GM23248 (cell line): Measurements from ENCODE around the gene NRBF2. TPM values are rescaled to one million over a fixed set of nuclear protein-coding genes. Genes with fewer than 3 reads are reported as not detected.

Experiments
- DNase-seq: peaks from one replicate; pipeline ENCODE4 v3.0.0-alpha.2; 2015
- H2AFZ ChIP-seq: fragments of 200-600 bp; sonication (generic); 2 replicates; pipeline ENCODE4 v1.6.1; 2016; ENCODE audit warnings: antibody characterized with exemption
- H3F3A ChIP-seq: fragments of 200-600 bp; sonication (generic); 2 replicates; pipeline ENCODE4 v1.6.1; 2016; ENCODE audit warnings: mild to moderate bottlenecking, antibody characterized with exemption, mixed run types; ENCODE audit not compliant: insufficient read depth
- H3K27ac ChIP-seq: fragments of 200-600 bp; sonication (generic); 2 replicates; pipeline ENCODE4 v1.5.1; 2016; ENCODE audit warnings: mild to moderate bottlenecking
- H3K27me3 ChIP-seq: fragments of 200-600 bp; sonication (generic); replicated peaks from 2 replicates; pipeline ENCODE4 v1.6.1; 2016; ENCODE audit warnings: mild to moderate bottlenecking; ENCODE audit not compliant: insufficient read depth
- H3K36me3 ChIP-seq: fragments of 200-600 bp; sonication (generic); 2 replicates; pipeline ENCODE4 v1.6.1; 2016; ENCODE audit warnings: low read depth, mild to moderate bottlenecking
- H3K4me1 ChIP-seq: fragments of 200-600 bp; sonication (generic); 2 replicates; pipeline ENCODE4 v1.6.1; 2016; ENCODE audit warnings: mild to moderate bottlenecking; ENCODE audit not compliant: insufficient read depth
- H3K4me2 ChIP-seq: fragments of 200-600 bp; sonication (generic); one replicate; pipeline ENCODE4 v1.6.1; 2016; ENCODE audit warnings: mild to moderate bottlenecking; ENCODE audit not compliant: unreplicated experiment
- H3K4me3 ChIP-seq: fragments of 200-600 bp; sonication (generic); 2 replicates; pipeline ENCODE4 v1.5.1; 2016; ENCODE audit warnings: mild to moderate bottlenecking
- H3K79me2 ChIP-seq: fragments of 200-600 bp; sonication (generic); 2 replicates; pipeline ENCODE4 v1.6.1; 2016; ENCODE audit warnings: mild to moderate bottlenecking; ENCODE audit not compliant: insufficient read depth
- H3K9ac ChIP-seq: fragments of 200-600 bp; sonication (generic); 2 replicates; pipeline ENCODE4 v1.6.1; 2016; ENCODE audit warnings: mild to moderate bottlenecking
- H3K9me2 ChIP-seq: fragments of 200-600 bp; sonication (generic); 2 replicates; pipeline ENCODE4 v1.6.1; 2016; ENCODE audit warnings: mixed run types, mild to moderate bottlenecking, moderate library complexity; ENCODE audit not compliant: insufficient read depth
- H3K9me3 ChIP-seq: fragments of 200-600 bp; sonication (generic); one replicate; pipeline ENCODE4 v1.6.1; 2017; ENCODE audit warnings: low read depth
- H4K20me1 ChIP-seq: fragments of 200-600 bp; sonication (generic); 2 replicates; pipeline ENCODE4 v1.6.0; 2016; ENCODE audit not compliant: insufficient read depth
- EZH2 ChIP-seq: fragments of 200-600 bp; sonication (generic); IDR thresholded peaks from 2 replicates; pipeline ENCODE4 v1.6.1; 2018; ENCODE audit warnings: antibody characterized with exemption, mild to moderate bottlenecking; ENCODE audit not compliant: insufficient read depth, poor library complexity, severe bottlenecking
- EZH2phosphoT487 ChIP-seq: fragments of 200-600 bp; sonication (generic); IDR thresholded peaks from 2 replicates; pipeline ENCODE4 v1.6.1; 2018; ENCODE audit warnings: antibody characterized with exemption, moderate library complexity, mild to moderate bottlenecking, low read depth; ENCODE audit not compliant: insufficient read depth
- WGBS, 2 experiments: methylation state at CpG; one replicate each; pipeline ENCODE4 v1.1.6; 2015 to 2017; ENCODE audit warnings: low lambda C conversion rate in 2 of 2, low coverage in 1 of 2; ENCODE audit errors: missing lambda C conversion rate in 2 of 2; 5-methylcytosine and 5-hydroxymethylcytosine counted together
- in situ Hi-C: fragments of 300-500 bp; cut with MboI; formaldehyde crosslinking; loops from 2 replicates; pipeline ENCODE4 v1.15.0; 2020
- polyA plus RNA-seq: library from polyadenylated mRNA; unstranded; fragments of >200 nt; fragmentation: Nextera tagmentation; extraction: Ambion mirVana; gene quantifications from 2 replicates; pipeline ENCODE4 v1.2.1, GENCODE V29; 2016
- small RNA-seq: library from RNA; depleted of rRNA; stranded (forward); fragments of <200 nt; gene quantifications from one replicate; pipeline ENCODE3, GENCODE V24; 2014; ENCODE audit warnings: low read depth, low replicate concordance
- total RNA-seq: library from RNA; depleted of rRNA; stranded (reverse); fragments of >200 nt; shearing (Covaris generic); gene quantifications from 2 replicates; pipeline ENCODE4 v1.2.3, GENCODE V29; 2014

Gene NRBF2
- total and polyA plus RNA-seq, 2 experiments from 2014 or later = 31.8 to 61.6 TPM

GRCh38 chr10:63200431-63200830, 67.3 kb downstream of the NRBF2 start:
- WGBS, 2 experiments = 70 to 73% methylated on average over 6 of the region's 6 CpGs
- no peaks in the 10 kb centered on the region for H3K27me3 ChIP-seq
- H3K9me2 ChIP-seq = no peaks in the 10 kb centered on the region
- H3K9me3 ChIP-seq = no peaks in the 10 kb centered on the region
- no peak overlapping the region for H3K4me2 ChIP-seq
- H3K27ac ChIP-seq = no peak overlapping the region
- in situ Hi-C loops = loop anchor here (25.0 kb wide), 1 partner anchor 412 kb away; no protein-coding TSS in a partner anchor
- TF ChIP-seq EZH2phosphoT487 (no peak), EZH2 (no peak)
- H4K20me1 ChIP-seq = no peaks in the 10 kb centered on the region
- peaks cover 68% of the 10 kb centered on the region for H3K79me2 ChIP-seq
- H3K36me3 ChIP-seq = peaks cover 30% of the 10 kb centered on the region
- H3K4me1 ChIP-seq = peaks cover 17% of the 10 kb centered on the region
- peaks cover 29% of the 10 kb centered on the region for H3F3A ChIP-seq
- no peak overlapping the region for H2AFZ ChIP-seq
- no peak overlapping the region for H3K4me3 ChIP-seq
- no peak for DNase-seq
- H3K9ac ChIP-seq = no peak overlapping the region

- Histone ChIP-seq H3K4me1 (peaks cover 17% of the 10 kb centered on the region), H3F3A (peaks cover 31% of the 10 kb centered on the region), H3K4me3 (no peak overlapping the region), H3K27ac (no peak overlapping the region), H2AFZ (no peak overlapping the region), H3K4me2 (no peak overlapping the region), H3K27me3 (no peaks in the 10 kb centered on the region), H3K9me3 (no peaks in the 10 kb centered on the region), H3K79me2 (peaks cover 75% of the 10 kb centered on the region), H4K20me1 (no peaks in the 10 kb centered on the region), H3K9ac (no peak overlapping the region), H3K36me3 (peaks cover 36% of the 10 kb centered on the region), H3K9me2 (no peaks in the 10 kb centered on the region)
- WGBS, 2 experiments = 2 to 4% methylated on average over 1 of the region's 1 CpG
- TF ChIP-seq EZH2 = no peak
- TF ChIP-seq EZH2phosphoT487 = no peak
- in situ Hi-C loops = loop anchor here (25.0 kb wide), 1 partner anchor 411 kb away; no protein-coding TSS in a partner anchor
- DNase-seq = no peak
Measured at GRCh38 chr10:63201118-63201517, 68.0 kb downstream of the NRBF2 start.

Small RNA genes within 50 kb of the gene (small RNA-seq; reads per million reads assigned to genes)
- not detected for gene RNU6-543P
